ENCODE measurements around the gene KCNC3. TPM values are rescaled to one million over a fixed set of nuclear protein-coding genes. Genes with fewer than 3 reads are reported as not detected.

KCNC3 gene
- polyA plus RNA-seq, 2 of the 4 experiments (the other 2 are of a cell fraction), result 0.17 to 1.4 TPM

GRCh38 chr19:50376166-50377050, 47.2 kb upstream of the KCNC3 start, which contains the start of gene NR1H2 (continued):
- TF ChIP-seq, protein P1, sequence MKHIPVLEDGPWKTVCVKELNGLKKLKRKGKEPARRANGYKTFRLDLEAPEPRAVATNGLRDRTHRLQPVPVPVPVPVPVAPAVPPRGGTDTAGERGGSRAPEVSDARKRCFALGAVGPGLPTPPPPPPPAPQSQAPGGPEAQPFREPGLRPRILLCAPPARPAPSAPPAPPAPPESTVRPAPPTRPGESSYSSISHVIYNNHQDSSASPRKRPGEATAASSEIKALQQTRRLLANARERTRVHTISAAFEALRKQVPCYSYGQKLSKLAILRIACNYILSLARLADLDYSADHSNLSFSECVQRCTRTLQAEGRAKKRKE (CRISPR knock-in tag; IDR thresholded peaks at IDR 0.05; ENCODE audit: low read depth), result 0 out of 2 replicates have a peak, but pooled peaks have one; percentile 26

- H3K4me2 ChIP-seq, result no peak overlapping the region
- FAIRE-seq (no peak), DNase-seq (ENCODE audit: low read depth in 1 of 2, low spot score in 1 of 2) (no peak), ATAC-seq (no peak)
- H3K9me3 ChIP-seq, result no peaks in the 10 kb centered on the region
- no peak overlapping the region for H3K27ac ChIP-seq
- TF ChIP-seq PHF8 (IDR thresholded peaks at IDR 0.05; ENCODE audit: borderline replicate concordance, low read depth), result no peak
- no peak for TF ChIP-seq FOSL2 (IDR thresholded peaks at IDR 0.05)
- TF ChIP-seq FOSL2 (CRISPR knock-in tag; IDR thresholded peaks at IDR 0.05), result no peak
- no peak for TF ChIP-seq JUNB (IDR thresholded peaks at IDR 0.05)
- no peak for TF ChIP-seq KDM5A (IDR thresholded peaks at IDR 0.05)
- TF ChIP-seq CBX2 (IDR thresholded peaks at IDR 0.05; ENCODE audit: borderline replicate concordance, low read depth), result no peak
- no peak for TF ChIP-seq ZC3H11A (IDR thresholded peaks at IDR 0.05)
- TF ChIP-seq TFCP2L1 (CRISPR knock-in tag; IDR thresholded peaks at IDR 0.05), result no peak
- TF ChIP-seq HOXA7 (CRISPR knock-in tag; IDR thresholded peaks at IDR 0.05), result no peak
- TF ChIP-seq NR3C1 (IDR thresholded peaks at IDR 0.05), result no peak
- TF ChIP-seq ZFP36 (IDR thresholded peaks at IDR 0.05; ENCODE audit: borderline replicate concordance, partially characterized antibody), result no peak
- TF ChIP-seq USF2 (IDR thresholded peaks at IDR 0.05), result no peak
- no peak for TF ChIP-seq RCOR1 (IDR thresholded peaks at IDR 0.05; ENCODE audit: low read depth, low read length)
- no peak for TF ChIP-seq FOXS1 (CRISPR knock-in tag; IDR thresholded peaks at IDR 0.05)
- no peak for TF ChIP-seq SMC3 (IDR thresholded peaks at IDR 0.05)
- no peak for TF ChIP-seq REST (IDR thresholded peaks at IDR 0.05)
- no peak for TF ChIP-seq MYC (IDR thresholded peaks at IDR 0.05; ENCODE audit: borderline replicate concordance, low read length)
- no peak for TF ChIP-seq RAD21 (conservative IDR thresholded peaks at IDR 0.05 in 1 of 2, IDR thresholded peaks at IDR 0.05 in 1 of 2)
- TF ChIP-seq, protein P2, sequence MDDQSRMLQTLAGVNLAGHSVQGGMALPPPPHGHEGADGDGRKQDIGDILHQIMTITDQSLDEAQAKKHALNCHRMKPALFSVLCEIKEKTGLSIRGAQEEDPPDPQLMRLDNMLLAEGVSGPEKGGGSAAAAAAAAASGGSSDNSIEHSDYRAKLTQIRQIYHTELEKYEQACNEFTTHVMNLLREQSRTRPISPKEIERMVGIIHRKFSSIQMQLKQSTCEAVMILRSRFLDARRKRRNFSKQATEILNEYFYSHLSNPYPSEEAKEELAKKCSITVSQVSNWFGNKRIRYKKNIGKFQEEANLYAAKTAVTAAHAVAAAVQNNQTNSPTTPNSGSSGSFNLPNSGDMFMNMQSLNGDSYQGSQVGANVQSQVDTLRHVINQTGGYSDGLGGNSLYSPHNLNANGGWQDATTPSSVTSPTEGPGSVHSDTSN (IDR thresholded peaks at IDR 0.05), result no peak
- 68% methylated on average over 10 of the region's 10 CpGs for WGBS (ENCODE audit: missing lambda C conversion rate)
- ChIA-PET POLR2A (no interaction called here), CTCF (interaction anchor here (1.0 to 12.4 kb wide), 6 partner anchors 15 to 236 kb away, joined by 3 to 175 read pairs (median 13); no protein-coding TSS in a partner anchor)
- H3K4me1 ChIP-seq, result peaks cover 9% of the 10 kb centered on the region
- H3K4me3 ChIP-seq, result no peak overlapping the region
Measured at GRCh38 chr19:50371914-50372475, 42.8 kb upstream of the KCNC3 start.

All from A549 (cell line).